Activated CD4-positive, CD25-positive, alpha-beta regulatory T cell (primary cell): ENCODE measurements around the gene SERPINA4.

Experiments used
- DNase-seq, 4 experiments: peaks; one replicate each; lab custom pipeline; 2025; lab: John Stamatoyannopoulos, UW

The SERPINA4 gene, protein sequence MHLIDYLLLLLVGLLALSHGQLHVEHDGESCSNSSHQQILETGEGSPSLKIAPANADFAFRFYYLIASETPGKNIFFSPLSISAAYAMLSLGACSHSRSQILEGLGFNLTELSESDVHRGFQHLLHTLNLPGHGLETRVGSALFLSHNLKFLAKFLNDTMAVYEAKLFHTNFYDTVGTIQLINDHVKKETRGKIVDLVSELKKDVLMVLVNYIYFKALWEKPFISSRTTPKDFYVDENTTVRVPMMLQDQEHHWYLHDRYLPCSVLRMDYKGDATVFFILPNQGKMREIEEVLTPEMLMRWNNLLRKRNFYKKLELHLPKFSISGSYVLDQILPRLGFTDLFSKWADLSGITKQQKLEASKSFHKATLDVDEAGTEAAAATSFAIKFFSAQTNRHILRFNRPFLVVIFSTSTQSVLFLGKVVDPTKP

DNA sequence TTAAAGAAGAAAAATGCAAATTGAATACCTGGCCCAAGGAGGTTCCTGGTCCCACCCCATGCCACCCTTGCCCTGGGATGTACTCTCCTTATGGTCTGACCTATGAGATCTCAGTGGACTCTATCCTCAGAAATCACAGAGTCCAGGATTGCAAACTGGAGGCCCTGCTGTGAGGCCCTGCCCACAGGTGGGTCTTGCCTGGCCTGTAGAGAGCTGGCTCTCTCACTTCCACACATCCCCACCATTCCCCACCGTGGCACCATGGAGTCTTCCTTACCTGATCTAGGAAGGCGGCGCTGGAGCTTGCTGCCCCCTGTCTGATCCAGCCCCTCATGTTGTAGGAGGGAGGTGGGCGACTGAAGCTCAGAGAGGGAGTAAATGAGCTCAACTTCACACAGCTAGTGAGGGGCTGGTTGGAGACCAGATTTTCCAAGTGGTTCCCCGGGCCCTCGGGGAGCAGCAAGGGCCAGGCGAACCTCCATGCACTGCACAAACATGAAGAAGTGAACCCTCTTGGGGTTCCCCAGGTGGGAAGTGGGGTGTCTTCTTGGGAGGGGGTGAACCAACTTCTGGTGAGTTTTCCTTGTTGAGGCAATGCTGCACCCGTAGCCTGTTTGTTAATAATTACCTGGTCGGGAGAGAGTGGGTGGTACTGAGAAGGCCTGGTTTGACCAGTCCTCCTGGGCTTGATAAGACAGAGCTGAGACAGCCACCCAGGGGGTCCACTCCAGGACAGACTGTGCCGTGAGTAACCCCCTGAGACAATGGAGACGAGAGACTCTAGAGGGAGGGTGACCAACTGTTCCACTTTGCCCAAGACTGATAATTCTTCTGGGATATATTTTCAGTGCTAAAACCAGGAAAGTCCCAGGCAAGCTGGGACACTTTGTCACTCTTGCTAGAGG, at the start of gene SERPINA4:
Gene SERPINA4 (plus strand): TSS at position 692 of the 905 bp plus-strand sequence. CDS start 2,041 bp downstream, outside the sequence.
- DNase-seq = no peak

DNA sequence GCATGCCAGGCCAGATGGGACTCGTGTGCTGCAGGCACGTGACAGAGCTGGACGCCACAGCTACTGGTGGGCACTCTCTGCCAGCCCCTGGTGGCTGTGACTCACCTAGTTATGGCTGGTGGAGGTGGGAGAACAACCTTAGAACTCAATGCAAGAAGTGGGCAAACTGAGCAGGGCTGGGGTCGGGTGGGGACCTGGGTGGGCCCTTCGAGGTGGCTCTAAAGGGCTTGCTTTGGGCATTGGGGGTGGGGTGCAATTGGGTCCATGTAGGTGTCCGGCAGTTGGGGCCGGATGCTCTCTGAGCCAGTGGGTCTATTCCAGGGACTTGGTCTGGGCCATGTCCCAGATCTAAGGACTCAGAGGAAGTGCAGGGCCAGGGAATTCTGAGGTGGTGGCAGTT, 46.9 kb upstream of the SERPINA4 start:
- DNase-seq = no peak

DNA sequence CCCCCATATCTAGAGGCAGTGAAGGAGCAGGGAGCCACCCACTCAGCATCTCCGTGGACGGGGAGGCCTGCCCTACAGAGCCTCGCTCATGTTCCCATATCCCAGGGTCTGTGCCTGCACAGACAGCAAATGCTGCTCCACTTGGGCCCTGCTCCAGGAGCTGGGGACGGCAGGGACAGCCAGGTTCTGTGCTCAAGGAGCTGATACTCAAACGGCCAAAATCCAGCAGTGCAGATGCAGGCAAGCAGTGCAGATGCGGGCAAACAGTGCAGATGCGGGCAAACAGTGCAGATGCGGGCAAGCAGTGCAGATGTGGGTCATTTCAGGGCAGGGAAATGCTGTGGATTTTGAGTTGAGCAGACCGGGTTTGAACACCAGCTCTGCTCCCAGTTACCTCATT, 45.8 kb upstream of the SERPINA4 start:
- DNase-seq = no peak

DNA sequence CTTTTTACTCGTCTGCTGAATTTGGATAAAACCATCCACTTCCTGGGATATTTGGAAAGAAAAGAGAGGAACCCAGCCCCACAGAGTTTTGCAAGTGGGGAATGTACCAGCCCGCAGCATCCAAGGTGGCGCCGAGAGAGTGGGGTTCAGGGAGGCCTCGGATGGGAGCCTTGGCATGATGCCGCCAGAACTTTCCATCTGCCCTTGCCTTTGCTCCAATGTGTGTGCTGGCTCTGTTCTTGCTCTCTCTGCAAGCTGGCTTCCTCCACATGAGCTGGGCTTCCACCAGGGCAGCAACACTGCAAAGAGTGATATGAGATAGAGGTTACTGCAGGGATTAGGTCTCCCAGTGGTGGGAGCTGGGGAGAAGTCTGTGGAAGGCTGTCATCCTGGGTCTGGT, 45.4 kb upstream of the SERPINA4 start:
- DNase-seq = no peak

DNA sequence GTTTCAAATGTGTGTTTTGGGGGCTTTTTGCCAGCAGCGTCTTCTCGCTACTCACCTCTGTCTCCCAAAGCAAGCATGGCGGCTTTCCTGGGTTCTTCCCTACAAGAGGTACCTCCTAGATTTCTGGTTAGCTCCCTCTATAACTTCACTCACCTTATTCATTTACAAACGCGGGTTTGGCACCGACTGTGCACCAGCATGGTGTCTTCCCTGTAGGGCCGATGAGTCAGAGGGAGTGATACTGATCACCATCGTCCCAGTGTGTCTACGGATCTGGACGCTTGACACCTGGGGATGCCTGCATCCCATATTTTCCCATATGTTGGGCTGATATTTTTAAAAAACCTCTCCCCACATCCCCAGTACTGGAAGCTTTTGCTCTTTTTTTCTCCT, 44.0 kb upstream of the SERPINA4 start:
- DNase-seq = no peak

DNA sequence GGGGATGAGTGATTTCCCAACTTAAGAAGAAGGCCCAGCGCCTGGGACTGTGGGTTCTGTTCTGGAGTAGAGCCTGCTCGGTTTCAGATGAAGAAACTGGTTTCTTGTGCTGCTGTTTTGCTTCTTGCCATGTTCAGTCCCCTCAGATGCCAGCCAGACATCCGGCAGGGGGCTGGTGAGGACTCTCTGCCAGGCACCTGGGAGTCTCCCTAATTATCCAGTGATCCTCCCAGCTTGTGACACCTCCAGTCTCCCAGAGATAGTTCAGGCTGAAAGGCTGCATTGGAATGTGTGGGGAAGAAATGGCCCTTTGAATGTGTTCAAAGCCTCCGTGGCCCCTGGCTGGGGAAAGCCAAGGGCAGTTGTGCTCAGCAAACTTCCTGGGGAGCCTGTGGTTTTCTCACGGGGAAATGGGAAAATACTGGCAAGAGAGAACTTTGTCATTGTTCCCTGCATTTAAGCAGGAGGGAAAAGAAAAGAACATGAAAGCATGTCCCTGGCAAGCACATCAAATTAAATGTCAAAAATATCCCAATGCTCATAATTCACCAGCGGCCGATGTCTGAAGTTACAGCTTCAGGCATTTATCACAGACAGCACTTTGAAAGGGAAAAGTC, 43.5 kb upstream of the SERPINA4 start:
- DNase-seq = no peak

DNA sequence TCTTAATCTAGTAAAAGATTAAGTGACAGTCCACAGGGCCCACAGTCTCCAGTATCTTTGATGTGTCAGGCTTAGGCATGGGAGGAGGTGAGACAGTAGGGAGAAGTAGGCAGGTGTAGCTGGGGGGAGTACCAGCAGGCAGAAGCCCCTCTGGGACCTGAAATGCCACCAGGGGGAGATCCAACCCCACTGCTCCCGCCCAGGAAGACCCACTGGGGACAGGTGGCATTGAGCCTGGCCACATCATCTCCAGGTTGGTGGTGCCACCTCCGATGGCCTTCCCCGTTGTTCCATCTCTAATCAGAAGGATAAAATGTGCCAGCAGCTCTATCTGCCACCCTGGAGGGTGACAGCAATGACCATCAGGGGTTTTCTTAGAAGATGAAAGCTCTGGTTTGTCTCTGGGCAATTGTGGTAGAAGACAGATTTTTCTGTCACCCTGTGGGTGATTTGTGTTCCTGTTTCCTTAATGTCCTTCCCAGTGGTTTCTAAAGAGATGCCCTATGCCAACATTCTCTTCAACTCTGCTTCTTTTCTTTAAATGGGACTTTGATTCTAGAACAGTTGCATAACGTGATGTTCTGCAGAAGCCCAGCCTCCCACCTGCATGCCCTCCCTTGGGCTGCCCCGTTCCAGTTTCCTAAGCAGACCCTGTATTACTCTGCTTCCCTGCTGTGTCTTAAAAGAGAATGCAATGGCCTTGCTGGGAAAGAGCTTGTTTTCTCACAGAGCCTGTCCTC, 39.7 kb upstream of the SERPINA4 start:
- no peak for DNase-seq

DNA sequence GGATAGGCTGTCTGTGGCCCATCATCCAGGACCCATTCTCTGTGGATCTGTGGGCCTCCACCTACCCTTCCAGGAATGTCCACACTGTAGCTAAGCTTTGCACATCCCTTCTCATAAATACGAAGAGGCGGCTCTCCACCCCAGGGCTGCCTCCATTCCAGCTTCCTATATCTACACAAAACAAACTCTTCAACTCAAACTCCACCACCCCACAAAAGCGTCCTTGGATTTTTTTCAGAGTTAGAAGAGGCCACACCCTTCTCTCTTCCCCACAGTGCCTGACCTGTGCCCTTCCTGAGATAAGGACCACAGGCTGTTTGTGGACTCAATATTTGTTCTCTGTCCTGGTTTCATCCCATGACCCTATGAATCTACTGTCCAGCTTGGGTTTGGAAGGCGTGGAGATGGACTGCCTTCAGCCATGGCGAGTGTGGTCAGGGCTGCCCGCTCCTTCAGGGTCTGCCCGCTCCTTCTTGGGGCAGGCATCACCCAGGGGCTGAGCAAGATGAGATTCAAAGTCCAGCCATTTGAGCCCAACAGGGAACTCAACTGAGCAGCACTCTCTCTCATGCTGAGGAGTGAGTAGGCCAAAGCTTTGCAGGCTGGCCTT, 39.0 kb upstream of the SERPINA4 start:
- no peak for DNase-seq

DNA sequence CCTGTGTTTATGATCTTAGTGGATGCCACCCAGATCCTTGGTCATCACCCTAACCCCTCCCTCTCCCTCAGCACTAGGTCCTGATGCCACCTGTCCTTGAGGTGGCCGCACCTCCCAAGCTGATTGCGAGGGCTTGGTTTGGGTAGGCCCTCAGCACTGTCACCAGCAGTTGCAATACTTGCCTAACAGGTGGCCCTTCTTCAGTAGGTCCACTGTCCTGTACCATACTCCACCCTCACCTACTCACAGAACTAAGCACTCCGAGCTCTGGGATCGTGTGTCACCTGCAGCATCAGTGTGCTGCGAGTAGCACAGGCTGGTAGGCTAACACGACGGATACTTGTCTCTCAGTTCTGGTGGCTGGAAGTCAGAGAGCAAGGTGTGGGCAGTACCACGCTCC, 38.0 kb upstream of the SERPINA4 start:
- no peak for DNase-seq

DNA sequence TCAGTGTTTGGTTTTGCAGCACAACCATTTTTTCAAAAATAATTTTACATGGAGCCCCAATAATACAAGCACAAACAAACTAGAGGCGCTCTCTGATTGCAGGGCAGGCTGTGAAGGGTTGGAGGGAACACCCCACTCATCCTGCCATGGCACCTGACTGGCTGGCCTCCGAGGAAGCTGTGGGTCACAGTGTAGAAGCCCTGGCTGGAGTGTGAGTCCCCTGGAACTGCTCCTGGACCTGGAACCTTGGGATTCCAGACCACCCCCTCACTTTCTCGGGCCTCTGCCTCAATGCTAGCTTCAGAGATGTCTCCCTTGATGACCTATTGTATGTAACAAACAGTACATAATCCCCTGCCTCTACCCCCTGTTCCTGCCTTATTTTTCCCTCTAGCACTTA, 37.1 kb upstream of the SERPINA4 start:
- DNase-seq = no peak

DNA sequence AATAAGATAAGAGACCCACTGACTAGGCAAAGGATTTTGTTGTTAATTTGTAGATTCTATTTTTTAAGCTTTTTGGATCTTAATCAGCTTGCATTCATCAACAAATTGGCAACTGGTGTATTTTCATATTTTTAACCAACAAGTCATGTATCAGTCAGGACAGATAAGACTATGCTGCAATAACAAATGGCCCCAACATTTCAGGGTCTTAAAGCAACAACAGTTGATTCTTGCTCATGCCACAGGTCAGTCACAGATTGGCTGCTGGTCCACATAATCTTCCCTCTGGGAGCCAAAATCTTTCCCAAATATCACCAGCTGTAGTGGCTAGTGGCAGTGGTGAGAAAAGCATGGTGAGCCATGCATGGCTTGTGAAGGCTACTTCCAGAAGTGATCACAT, 30.1 kb upstream of the SERPINA4 start:
- no peak for DNase-seq

DNA sequence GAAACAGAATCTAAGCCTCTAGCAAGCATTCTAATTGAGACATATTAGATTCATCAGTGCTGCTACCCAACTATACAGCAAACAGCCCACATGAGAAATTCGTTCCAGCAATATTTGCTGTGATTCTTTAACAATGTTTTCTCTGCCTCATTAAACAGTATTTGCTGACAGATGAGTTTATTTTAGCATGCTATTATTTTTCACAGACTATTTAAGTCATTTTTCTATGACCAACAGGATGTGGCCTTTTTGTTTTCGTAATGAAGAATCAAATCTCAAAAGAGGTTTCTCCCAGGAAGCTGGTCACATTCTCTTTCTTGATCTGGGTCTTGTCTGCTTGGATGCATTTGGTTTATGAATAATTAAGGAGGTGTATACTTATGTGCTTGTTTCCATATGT, 28.8 kb upstream of the SERPINA4 start:
- DNase-seq = no peak

DNA sequence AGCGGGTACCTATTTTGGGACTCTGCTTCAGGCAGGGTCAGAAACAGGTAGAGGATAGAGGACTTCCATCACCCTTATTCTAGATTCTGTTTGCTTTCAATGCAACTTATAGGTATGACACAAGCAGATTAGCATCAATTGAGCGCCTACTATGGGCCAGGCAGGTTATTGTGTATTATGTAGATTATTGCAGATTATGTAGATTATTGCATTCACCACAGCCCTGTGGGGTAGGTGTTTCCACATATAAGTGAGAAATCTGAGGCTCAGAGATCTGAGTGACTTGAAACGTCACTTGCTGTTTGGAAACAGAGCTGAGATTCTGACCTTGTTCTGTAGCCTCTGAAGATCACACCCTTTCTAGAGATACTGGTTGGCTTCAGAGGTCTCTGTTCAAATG, 25.7 kb upstream of the SERPINA4 start:
- no peak for DNase-seq

DNA sequence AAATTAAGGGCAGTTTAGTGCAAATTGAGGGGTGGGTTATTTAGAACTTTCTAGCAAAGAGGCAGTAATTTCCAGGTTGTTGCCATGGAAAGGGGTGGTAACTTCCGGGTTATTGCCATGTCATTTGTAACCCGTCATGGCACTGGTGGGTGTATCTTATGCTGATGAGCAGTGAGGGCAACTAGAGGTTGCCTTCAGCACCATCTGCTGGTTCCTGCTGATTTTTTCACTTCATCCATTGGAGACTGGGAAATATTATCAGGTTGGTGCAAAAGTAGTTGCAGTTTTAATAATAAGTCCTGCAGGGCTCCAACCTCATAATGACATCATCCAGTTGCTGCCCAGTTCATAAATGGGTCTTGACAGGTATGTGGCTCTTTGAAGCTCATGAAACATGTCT, 24.4 kb upstream of the SERPINA4 start:
- no peak for DNase-seq

DNA sequence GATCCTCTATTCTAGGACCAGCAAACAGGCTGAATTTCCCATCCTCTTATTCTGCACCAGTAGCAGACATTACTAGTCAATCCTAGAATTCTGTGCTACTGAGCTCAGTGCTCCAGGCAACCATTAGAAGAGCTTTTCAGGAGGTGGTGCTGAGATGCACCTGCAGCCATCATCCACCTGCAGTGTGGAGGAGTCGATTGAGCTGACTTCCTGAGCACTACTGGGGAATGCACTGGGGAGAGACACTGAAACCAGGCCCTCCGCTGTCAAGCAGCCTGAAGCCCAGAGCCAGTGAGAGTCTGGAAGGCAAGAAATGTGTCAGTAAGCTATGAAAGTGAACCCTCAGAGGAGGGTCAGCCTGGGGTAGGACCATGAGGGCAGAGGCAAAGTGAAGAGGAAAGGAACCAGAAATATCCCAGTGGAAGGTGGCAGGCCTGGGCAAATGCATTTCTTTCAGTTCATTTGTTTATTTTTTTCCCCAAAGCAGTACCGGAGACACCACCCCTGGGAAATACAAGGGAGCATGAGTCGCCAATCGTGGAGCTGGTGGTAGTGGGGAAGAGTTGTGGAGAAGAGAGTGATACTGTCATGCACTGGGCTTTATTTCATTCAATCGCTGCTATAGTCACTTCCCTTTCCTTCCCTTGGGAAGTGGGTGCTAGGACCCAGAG, 23.0 kb upstream of the SERPINA4 start:
- no peak for DNase-seq

DNA sequence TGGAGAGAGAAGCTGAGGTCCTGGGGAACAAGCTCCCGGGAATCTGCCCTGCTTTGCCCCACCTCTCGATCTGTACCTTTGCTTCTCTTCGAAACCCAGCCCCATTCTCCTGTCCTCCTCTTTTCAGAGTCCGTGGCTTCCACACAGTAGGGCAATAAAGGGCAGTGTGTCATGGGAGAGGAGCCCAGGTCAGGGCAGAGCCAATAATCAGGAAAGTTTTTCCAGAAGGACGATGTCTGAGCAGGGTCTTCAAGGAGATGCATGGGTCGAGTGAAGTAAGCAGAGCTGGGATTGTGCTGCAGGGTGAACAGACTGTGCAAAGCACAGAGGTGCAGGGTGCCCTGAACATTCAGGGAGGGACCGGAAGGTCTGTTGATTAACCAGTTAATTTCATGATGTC, 22.1 kb upstream of the SERPINA4 start:
- DNase-seq = no peak

DNA sequence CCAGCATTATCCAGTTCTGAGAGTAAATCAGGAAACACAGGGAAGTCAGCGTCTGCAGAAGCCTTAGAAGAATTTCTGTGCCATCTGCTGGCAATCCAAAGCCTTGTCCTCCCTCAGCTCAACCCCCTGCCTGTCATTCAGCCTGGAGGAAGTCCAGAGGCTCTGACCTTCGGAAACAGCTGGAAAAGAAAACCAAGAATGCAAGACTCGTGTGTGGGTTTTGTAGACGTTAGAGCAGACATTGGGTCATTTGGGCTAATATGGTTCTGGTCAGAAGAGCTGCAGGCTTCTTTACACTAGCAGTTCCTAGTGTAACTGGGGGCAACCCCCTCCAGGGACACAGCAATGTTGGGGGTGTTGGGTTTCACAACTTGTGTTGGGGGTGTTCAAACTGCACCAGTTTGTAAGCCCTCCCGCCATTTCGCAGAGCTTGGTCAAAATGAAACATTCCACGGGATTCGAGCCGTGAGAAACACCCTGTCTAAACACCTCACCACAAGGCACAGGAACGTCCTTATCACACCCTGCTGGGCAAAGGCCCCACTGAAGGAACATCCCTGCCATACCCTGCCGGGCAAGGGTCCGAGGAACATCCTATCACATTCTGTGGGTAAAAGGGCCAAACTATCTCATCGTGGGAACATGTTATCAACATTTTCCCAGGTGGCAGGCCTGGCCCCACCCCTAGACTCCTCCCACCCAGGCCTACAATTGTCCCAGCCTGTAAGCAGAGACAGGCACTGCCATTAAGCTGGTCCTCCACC, 21.0 kb upstream of the SERPINA4 start:
- DNase-seq = no peak

DNA sequence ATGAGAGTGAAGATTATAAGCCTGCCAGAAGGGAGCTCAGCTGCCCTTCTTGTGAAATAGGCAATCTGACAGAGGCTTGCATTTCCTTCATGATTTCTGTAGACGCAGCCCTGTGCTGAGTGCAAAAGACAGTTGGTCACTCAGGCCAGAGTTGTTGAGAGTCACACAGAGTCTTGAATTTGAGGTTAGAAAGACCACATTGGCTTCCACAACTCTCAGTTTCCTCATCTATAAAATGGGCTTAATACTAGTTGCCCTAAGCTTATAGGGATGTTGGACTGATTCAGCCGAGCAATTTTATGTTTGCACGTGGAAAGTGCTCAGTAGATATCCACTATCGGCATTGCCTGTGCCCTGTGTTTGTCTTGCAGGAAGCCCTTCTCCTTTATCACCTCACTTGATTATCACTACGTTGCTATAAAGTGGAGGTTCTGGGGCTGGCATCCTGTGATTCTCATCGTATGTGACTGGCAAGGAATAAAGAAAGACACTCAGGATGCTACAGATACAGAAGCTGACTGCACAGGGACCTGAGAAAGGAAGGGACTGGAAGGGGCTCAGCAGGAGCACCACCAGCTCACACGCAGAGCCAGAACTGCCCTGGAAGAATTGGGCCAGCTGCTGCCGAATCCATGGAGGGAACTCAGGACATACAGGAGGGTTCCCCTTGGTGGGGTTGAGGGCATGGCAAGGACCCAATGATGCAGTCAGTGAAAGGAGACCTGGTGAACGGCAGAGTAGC, 19.8 kb upstream of the SERPINA4 start:
- no peak for DNase-seq

DNA sequence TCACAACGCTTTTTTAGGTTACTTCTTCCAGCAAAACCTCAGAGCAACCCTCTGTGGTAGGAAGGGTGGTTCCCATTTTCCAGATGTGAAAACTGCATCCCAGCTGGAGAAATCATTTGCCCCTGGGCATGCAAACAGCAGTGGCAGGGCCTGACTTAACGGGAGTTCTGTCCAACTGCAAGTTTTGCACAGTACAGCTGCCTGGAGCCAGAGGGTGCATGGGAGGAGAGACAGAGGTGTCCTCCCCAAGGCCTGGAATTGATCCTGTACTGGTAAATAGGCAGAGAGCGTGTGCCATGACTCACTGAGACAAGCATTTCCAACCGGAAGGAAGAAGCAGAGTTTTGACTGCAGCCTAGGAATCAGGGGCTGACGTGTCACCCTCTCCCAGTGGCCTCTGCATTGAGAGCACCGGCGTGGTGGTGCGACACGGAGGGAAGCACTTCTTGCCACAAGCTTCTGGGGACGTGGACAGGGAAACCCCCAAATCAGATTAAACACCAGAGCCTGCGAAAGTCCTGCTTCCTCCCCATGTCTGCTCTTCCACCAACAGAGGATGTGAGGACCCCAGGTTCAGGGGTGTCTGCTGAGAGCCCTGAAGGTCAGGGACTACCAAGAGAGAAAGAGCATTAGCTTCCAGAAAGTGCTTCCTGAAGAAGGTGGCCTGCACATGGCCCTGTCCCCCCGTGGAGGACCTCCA, 19.0 kb upstream of the SERPINA4 start:
- no peak for DNase-seq
